Fibroblast of lung (primary cell): ENCODE measurements around the gene D2HGDH. TPM values are rescaled to one million over a fixed set of nuclear protein-coding genes. Genes with fewer than 3 reads are reported as not detected.

ENCODE experiments used
- DNase-seq, 2 donors: peaks; one replicate each; pipeline versions ENCODE4 v3.0.0 to v3.0.0-alpha.2; 2010; ENCODE audit warnings: low read depth in 2 of 2
- H2AFZ ChIP-seq: 2 replicates; pipeline ENCODE4 v1.5.1; 2012; ENCODE audit warnings: low read length, control low read depth, inconsistent platforms
- H3K27ac ChIP-seq: 2 replicates; pipeline ENCODE4 v1.5.1; 2011; ENCODE audit warnings: low read length, control low read depth; ENCODE audit not compliant: insufficient read depth
- H3K27me3 ChIP-seq: 2 replicates; pipeline ENCODE4 v1.5.1; 2011; ENCODE audit warnings: mild to moderate bottlenecking, low read length; ENCODE audit not compliant: control insufficient read depth, insufficient read depth
- H3K36me3 ChIP-seq: 2 replicates; pipeline ENCODE4 v1.5.1; 2011; ENCODE audit warnings: low read length; ENCODE audit not compliant: control insufficient read depth, insufficient read depth
- H3K4me1 ChIP-seq: 2 replicates; pipeline ENCODE4 v1.5.1; 2011; ENCODE audit warnings: low read length; ENCODE audit not compliant: control insufficient read depth, insufficient read depth; ENCODE audit errors: extremely low read depth
- H3K4me2 ChIP-seq: 2 replicates; pipeline ENCODE4 v1.5.1; 2011; ENCODE audit warnings: low read length, control low read depth; ENCODE audit not compliant: insufficient read depth; ENCODE audit errors: extremely low read depth
- H3K4me3 ChIP-seq, 4 experiments: fragments of 200-600 bp in 1 of 4; sonication (generic) in 1 of 4; replicated peaks in 1 of 4; 2 replicates each; pipeline ENCODE4 v1.5.1; 2011 to 2016; ENCODE audit warnings: low read length in 4 of 4, low read depth in 3 of 4, mild to moderate bottlenecking in 3 of 4, control low read depth in 2 of 4, inconsistent platforms in 1 of 4, mixed read lengths in 1 of 4; ENCODE audit not compliant: insufficient read depth in 1 of 4; ENCODE audit errors: control extremely low read depth in 1 of 4
- H3K79me2 ChIP-seq: 2 replicates; pipeline ENCODE4 v1.5.1; 2012; ENCODE audit warnings: mild to moderate bottlenecking, low read length, inconsistent platforms; ENCODE audit not compliant: control insufficient read depth, insufficient read depth
- H3K9ac ChIP-seq: 2 replicates; pipeline ENCODE4 v1.5.1; 2011; ENCODE audit warnings: mild to moderate bottlenecking, low read length, control low read depth; ENCODE audit not compliant: insufficient read depth
- H3K9me3 ChIP-seq: 2 replicates; pipeline ENCODE4 v1.5.1; 2012; ENCODE audit warnings: low read depth, low read length; ENCODE audit not compliant: control insufficient read depth, insufficient read depth
- H4K20me1 ChIP-seq: 2 replicates; pipeline ENCODE4 v1.5.1; 2011; ENCODE audit warnings: low read length; ENCODE audit not compliant: control insufficient read depth, insufficient read depth; ENCODE audit errors: extremely low read depth
- CTCF ChIP-seq, 2 donors: IDR thresholded peaks in 1 of 2; conservative IDR thresholded peaks in 1 of 2; 1 replicate in 1 of 2; 2 replicates in 1 of 2; pipeline ENCODE4 v1.5.1; 2011 to 2012; ENCODE audit warnings: low read length in 2 of 2, control low read depth in 1 of 2, inconsistent platforms in 1 of 2, low read depth in 1 of 2, mild to moderate bottlenecking in 1 of 2
- EZH2 ChIP-seq: IDR thresholded peaks from 2 replicates; pipeline ENCODE4 v1.5.1; 2012; ENCODE audit warnings: low read length, control low read depth, mild to moderate bottlenecking; ENCODE audit errors: missing control alignments
- polyA plus RNA-seq, 2 donors: library from polyadenylated mRNA; depleted of rRNA in 1 of 2; stranded (reverse) in 1 of 2; unstranded in 1 of 2; fragments of >200 nt; gene quantifications; 2 replicates each; pipeline ENCODE4 v1.2.1, GENCODE V29; 2011 to 2012; ENCODE audit warnings: missing spikeins in 1 of 2
- total RNA-seq: library from RNA; depleted of rRNA; stranded (reverse); fragments of >200 nt; gene quantifications from 2 replicates; pipeline ENCODE4 v1.2.1, GENCODE V29; 2014

Gene D2HGDH
- total and polyA plus RNA-seq, 2 donors (not counting 1 experiment from before 2014, with no cell fraction given) = 5.7 to 28.4 TPM

GRCh38 chr2:241808051-241808720 is 73.8 kb downstream of the D2HGDH start:
- DNase-seq = no peak
- no peak overlapping the region for H3K9ac ChIP-seq

DNA sequence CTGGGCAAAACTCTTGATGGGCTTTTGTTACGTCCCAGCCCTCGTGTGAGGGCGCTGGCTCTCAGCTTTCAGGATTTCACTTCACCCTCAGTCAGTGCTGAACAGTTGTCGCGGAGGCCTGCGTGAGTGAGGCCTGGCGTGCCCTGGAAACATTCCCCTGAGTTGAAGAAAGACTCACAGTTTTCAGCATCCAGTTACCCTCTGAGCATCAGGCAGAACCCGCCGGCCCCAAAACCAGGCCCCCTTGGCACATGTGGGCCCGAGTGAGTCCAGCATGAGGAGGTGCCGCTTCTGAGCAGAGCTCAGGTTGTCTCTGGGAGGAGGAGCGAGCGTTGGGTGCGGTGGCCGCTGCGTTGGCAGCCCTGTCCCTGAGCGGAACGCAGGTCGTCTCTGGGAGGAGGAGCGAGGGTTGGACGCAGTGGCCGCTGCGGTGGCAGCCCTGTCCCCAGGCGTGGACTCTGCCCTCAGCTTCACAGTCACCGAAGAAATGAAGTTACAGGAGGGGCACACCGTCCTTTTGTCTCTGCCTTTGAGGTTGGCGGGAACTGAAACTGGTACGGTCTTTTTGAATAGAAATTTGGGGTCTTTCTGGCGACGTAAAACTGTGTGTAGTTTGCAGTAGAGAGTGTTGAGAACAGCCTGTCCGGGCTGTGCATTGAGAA is 74.4 kb downstream of the D2HGDH start, which contains the start of gene NEU4:
TSS of gene NEU4 (plus strand) at position 473 of the 662 bp plus-strand sequence. CDS start 5,292 bp downstream, outside the sequence.
- Histone ChIP-seq H3K27ac (no peak within 1 kb of the TSS), H3K36me3 (no peaks in the 10 kb centered on the region), H2AFZ (no peak within 1 kb of the TSS), H3K9ac (no peak within 1 kb of the TSS), H3K4me3 (no peak within 1 kb of the TSS), H3K4me2 (no peak within 1 kb of the TSS), H4K20me1 (no peaks in the 10 kb centered on the region), H3K79me2 (no peaks in the 10 kb centered on the region), H3K9me3 (no peaks in the 10 kb centered on the region), H3K4me1 (peaks cover 5% of the 10 kb centered on the region), H3K27me3 (no peaks in the 10 kb centered on the region)
- no peak for TF ChIP-seq EZH2
- no peak for TF ChIP-seq CTCF (conservative IDR thresholded peaks at IDR 0.05 in 1 of 2, IDR thresholded peaks at IDR 0.05 in 1 of 2; ENCODE audit: low read depth in 1 of 2, low read length in 2 of 2)
- DNase-seq = no peak

More at GRCh38 chr2:241808051-241808720, 73.8 kb downstream of the D2HGDH start:
- Histone ChIP-seq H3K4me1 (peaks cover 5% of the 10 kb centered on the region), H3K27me3 (no peaks in the 10 kb centered on the region), H2AFZ (no peak overlapping the region), H3K4me3 (no peak overlapping the region), H3K36me3 (no peaks in the 10 kb centered on the region), H3K79me2 (no peaks in the 10 kb centered on the region), H3K9me3 (no peaks in the 10 kb centered on the region), H3K27ac (no peak overlapping the region), H3K4me2 (no peak overlapping the region), H4K20me1 (no peaks in the 10 kb centered on the region)
- no peak for TF ChIP-seq EZH2
- TF ChIP-seq CTCF (conservative IDR thresholded peaks at IDR 0.05 in 1 of 2, IDR thresholded peaks at IDR 0.05 in 1 of 2; ENCODE audit: low read depth in 1 of 2, low read length in 2 of 2) = no peak

DNA sequence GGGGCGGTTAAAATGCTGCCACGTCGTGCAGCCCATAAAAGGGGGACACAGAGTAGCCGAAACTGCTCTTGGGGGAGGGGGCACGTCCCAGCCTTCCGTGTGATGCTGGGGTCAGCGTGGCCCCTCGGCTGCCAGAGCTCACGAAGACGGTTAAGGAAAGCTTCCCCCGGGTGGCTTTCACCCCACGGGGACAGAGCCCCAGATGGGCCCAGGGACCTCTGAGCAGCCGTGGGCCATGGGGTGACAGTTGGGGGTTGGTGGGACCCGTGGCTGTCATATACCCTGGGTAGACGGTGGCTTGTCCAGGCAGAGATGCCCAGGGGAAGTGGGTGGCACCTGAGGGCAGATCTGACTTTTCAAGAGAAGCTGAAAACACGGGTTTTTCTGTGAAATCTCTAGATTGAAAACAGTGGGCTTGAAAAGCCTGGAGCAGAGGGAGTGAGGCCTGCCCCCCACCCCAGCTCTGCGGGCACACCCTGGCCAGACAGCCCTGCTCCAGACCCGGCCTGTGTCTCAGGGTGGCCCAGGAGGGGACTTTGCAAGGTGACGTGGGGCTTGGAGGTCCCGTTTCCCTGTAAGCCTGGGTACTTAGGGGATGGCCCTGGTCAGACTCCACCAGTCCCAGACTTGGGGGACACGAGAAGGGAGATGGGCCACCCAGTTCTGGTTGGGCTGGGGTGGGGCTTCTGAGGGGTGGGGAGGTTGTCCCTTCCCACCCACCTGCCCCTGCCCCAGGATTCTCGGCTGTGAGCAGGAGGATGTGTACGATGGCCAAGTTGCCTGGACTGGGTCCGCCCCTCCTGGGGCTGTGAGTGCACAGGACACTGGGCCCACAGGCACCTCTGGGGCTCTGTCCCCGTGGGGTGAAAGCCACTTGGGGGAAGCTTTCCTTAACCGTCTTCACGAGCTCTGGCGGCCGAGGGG is 75.2 kb downstream of the D2HGDH start:
- TF ChIP-seq EZH2 = no peak
- TF ChIP-seq CTCF (conservative IDR thresholded peaks at IDR 0.05 in 1 of 2, IDR thresholded peaks at IDR 0.05 in 1 of 2; ENCODE audit: low read depth in 1 of 2, low read length in 2 of 2) = no peak
- Histone ChIP-seq H3K9ac (no peak overlapping the region), H3K4me3 (no peak overlapping the region), H4K20me1 (no peaks in the 10 kb centered on the region), H3K27ac (no peak overlapping the region), H3K9me3 (no peaks in the 10 kb centered on the region), H3K27me3 (no peaks in the 10 kb centered on the region), H3K36me3 (no peaks in the 10 kb centered on the region), H2AFZ (no peak overlapping the region), H3K4me2 (no peak overlapping the region), H3K4me1 (peaks cover 2% of the 10 kb centered on the region), H3K79me2 (no peaks in the 10 kb centered on the region)
- DNase-seq = no peak
